ENCODE data around the gene CLCN2. TPM values are rescaled to one million over a fixed set of nuclear protein-coding genes. Genes with fewer than 3 reads are reported as not detected.

The CLCN2 gene
- total RNA-seq, 1 experiment from 2014 or later, result 22.6 TPM

GRCh38 chr3:184338511-184338945 lies 22.9 kb downstream of the CLCN2 start:
- peak; percentile 86 for DNase-seq (ENCODE audit: low spot score)
- peak overlapping the region; percentile 69 for H3K27ac Mint-ChIP-seq
- TF ChIP-seq RELA (CRISPR knock-in tag; IDR thresholded peaks at IDR 0.05; ENCODE audit: borderline replicate concordance), result no peak
- TF ChIP-seq TEAD1 (CRISPR knock-in tag; IDR thresholded peaks at IDR 0.05), result no peak
- TF ChIP-seq ZNF671 (CRISPR knock-in tag; IDR thresholded peaks at IDR 0.05), result no peak
- no peak for TF ChIP-seq TEAD4 (CRISPR knock-in tag; IDR thresholded peaks at IDR 0.05)
- TF ChIP-seq MYBL2 (CRISPR knock-in tag; IDR thresholded peaks at IDR 0.05), result no peak
- no peak for TF ChIP-seq IRF1 (CRISPR knock-in tag; IDR thresholded peaks at IDR 0.05)
- TF ChIP-seq ERG (CRISPR knock-in tag; IDR thresholded peaks at IDR 0.05), result no peak
- TF ChIP-seq ZNF219 (CRISPR knock-in tag; IDR thresholded peaks at IDR 0.05; ENCODE audit: borderline replicate concordance), result no peak
- TF ChIP-seq CBFB (CRISPR knock-in tag; IDR thresholded peaks at IDR 0.05; ENCODE audit: low read depth), result no peak
- TF ChIP-seq ZNF423 (CRISPR knock-in tag; IDR thresholded peaks at IDR 0.05), result 0 out of 2 replicates have a peak, but pooled peaks have one; percentile 4
- TF ChIP-seq CTCF (IDR thresholded peaks at IDR 0.05), result no peak
- no peak for TF ChIP-seq JAZF1 (CRISPR knock-in tag; IDR thresholded peaks at IDR 0.05)
- 0 out of 2 replicates have a peak, but pooled peaks have one; percentile 37 for TF ChIP-seq HMGXB4 (CRISPR knock-in tag; IDR thresholded peaks at IDR 0.05)
- no peak for TF ChIP-seq GRHL2 (CRISPR knock-in tag; IDR thresholded peaks at IDR 0.05; ENCODE audit: insufficient replicate concordance, severe bottlenecking)
- TF ChIP-seq AR (CRISPR knock-in tag; IDR thresholded peaks at IDR 0.05), result no peak
- 0 out of 2 replicates have a peak, but pooled peaks have one; percentile 16 for TF ChIP-seq ZNF281 (CRISPR knock-in tag; IDR thresholded peaks at IDR 0.05)
- TF ChIP-seq CREM (CRISPR knock-in tag; IDR thresholded peaks at IDR 0.05), result peak; percentile 68; the same call in 1 of the 2 replicates
- no peak for TF ChIP-seq ZNF396 (CRISPR knock-in tag; IDR thresholded peaks at IDR 0.05; ENCODE audit: borderline replicate concordance)
- H3K4me1 Mint-ChIP-seq, result peaks cover 40% of the 10 kb centered on the region
- ATAC-seq, result peak; percentile 56
- H3K4me3 Mint-ChIP-seq, result peak overlapping the region; percentile 92
- ChIA-PET CTCF (interaction anchor here (0.8 to 2.5 kb wide), 15 partner anchors 13 to 204 kb away, joined by 3 to 25 read pairs (median 4); partner anchors contain the start of genes CLCN2 and POLR2H), POLR2A (interaction anchor here (0.6 to 1.6 kb wide), 4 partner anchors 9 to 435 kb away, joined by 3 to 13 read pairs (median 4); partner anchors contain the start of genes ABCF3, CLCN2 and POLR2H)
- no peaks in the 10 kb centered on the region for H3K9me3 Mint-ChIP-seq
- peaks cover 24% of the 10 kb centered on the region for H3K36me3 Mint-ChIP-seq
- H3K27me3 Mint-ChIP-seq (ENCODE audit: low read depth), result no peaks in the 10 kb centered on the region
